ENCODE results near the gene PPP6R3.
"Not testable (repeated sequence)": the region's sequence is repeated elsewhere in the genome, so short reads cannot be mapped to it uniquely, and the experiment has no call there.

Gene PPP6R3
- total RNA-seq: 215 to 253 (median 238) reads per million in 4 donors

DNA sequence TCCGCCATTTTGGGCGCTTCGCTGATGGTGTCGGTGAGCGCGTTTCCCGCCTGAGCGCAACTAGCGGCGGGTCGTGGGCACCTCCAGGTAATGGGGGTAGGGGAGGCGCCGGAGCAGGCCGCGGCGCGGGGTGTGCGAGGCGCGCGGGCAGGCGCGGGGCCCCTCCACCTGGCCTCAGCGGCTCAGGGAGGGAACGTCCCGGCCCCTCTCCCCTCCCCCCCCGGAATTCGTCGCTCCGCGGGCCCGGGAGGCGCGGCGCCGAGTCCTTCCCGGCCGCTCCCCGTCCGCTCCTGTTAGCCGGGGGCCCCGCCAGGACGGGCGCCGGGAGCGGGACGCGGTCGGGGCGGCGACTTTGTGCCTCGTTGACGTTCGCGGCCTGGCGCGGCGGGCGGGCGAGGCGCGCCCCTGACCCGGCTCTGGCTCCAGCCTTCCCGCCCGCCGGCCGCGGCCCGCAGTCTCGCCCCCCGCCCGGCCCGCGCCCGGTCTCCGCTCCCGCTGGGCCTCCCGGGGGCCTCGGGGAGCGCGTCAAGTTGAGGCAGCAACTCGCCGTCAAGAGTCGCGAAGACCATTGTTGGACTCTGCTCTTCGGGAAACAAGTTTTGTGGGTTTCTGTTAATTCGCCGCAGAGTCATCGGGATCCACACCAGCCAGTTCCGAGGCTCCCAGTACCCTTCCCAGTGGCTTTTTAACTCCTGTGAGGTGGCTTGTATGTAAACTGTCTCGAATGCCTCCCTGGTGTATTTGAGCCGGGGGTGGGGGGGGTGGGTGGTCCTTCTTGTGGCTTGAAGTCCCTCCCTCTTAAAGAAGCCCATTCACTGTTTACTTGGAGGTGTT, at the start of gene PPP6R3:
Gene PPP6R3 (plus strand): TSS at position 12 of the 834 bp plus-strand sequence. CDS start 76,913 bp downstream, outside the sequence.
- peak in 1 of 5 donors; percentile 41 for DNase-seq

DNA sequence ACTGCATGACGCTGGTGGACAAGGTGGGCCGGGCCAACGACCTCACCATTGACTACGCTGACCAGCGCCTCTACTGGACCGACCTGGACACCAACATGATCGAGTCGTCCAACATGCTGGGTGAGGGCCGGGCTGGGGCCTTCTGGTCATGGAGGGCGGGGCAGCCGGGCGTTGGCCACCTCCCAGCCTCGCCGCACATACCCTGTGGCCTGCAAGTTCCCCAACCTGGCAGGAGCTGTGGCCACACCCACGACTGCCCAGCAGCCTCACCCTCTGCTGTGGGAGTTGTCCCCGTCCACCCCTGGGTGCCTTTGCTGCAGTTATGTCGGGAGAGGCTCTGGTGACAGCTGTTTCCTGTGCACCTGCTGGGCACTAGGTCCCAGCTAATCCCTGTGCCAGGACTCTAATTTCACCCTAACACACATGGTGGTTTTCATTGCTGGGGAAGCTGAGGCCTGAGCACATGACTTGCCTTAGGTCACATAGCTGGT, 49.0 kb upstream of the PPP6R3 start:
- DNase-seq: no peak

DNA sequence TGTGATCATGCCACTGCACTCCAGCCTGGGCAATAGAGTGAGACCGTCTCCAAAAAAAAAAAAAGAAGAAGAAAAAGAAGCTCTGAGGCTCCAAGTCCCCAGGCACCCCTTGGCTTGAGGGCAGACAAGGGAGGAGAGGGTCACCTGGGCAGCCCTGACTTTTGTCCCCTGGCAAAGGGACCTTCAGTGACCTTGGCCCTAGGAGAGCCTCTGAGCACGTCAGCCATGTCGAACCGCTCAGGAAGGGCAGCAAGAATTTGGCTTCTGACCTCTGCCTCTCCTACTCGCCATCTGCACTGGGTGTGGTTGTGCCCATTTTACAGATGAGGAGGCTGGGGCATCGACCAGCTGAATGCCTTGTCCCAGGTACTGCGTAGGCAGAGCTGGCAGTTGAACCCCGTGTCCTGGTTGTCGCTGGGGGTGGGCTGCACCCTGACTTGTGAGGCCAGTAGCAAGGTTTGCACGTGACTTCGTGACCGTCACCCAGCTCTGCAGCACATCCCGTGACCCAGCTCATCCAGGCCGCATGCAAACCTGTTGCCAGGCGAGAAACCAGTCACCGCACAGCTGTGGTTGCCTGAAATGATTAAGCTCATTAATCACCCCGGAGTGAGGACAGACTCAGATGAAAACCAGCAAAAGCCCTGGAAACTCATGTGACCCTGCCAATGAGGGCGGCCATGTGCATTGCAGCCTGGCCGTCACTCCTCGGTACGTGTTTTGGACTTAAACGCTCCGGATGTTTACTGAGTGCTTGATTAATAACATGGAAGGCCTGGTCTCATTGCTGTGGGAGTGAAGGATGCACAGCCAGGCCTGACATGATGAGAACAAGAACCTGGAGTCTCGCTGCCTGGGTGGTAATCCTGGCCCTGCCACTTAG, 47.7 kb upstream of the PPP6R3 start:
- peak in 1 of 5 donors; percentile 43 for DNase-seq

GRCh38 chr11:68413591-68413999, 47.0 kb upstream of the PPP6R3 start:
- no peak for DNase-seq

GRCh38 chr11:68414496-68415221, 45.9 kb upstream of the PPP6R3 start:
- no peak for DNase-seq

DNA sequence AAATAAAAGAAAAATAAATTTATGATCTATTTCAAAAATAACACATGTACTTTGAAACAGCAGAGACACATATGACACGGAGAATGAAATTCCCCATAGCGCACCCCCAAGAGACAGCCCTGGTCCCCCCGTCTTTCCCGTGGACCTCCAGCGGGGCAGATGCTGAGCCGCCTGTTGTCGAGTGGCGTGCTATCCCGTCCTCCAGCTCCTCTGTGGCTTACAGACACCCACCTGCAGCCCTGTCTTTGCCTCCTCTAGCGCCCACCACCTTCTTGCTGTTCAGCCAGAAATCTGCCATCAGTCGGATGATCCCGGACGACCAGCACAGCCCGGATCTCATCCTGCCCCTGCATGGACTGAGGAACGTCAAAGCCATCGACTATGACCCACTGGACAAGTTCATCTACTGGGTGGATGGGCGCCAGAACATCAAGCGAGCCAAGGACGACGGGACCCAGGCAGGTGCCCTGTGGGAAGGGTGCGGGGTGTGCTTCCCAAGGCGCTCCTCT, 44.4 kb upstream of the PPP6R3 start:
- no peak for DNase-seq

DNA sequence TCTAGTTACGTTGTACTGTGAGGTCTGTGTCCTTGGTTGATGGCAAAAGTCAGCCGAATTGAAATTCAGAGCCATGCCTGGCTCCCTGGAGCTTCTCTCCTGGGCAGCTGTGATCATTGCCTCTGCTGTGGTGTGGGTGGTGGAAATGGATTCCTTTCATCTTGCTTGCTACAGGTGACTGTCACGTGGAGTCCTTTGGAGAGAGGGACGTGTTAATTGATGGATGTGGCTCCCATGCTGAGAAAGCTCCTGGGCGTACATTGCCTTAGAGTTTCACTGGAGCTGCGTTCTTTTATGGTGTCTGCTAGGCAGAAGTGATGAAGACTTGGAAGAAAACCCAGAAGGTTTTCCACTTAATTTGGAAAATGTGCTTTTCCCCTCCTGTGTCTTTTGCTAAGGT, 41.9 kb upstream of the PPP6R3 start:
- no peak for DNase-seq

DNA sequence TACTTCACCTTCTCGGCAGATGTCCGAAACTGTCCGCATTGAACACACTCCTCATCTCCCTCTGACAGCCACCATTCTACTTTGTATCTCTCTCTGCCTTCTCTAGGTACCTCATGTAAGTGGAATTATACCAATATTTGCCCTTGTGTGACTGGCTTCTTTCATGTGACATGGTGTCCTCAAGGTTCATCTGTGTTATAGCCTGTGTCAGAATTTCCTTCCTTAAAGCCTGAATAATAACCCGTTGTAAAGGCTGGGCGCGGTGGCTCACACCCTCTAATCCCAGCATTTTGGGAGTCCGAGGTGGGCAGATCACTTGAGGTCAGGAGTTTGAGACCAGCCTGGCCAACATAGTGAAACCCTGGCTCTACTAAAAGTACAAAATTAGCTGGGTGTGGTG, 40.4 kb upstream of the PPP6R3 start:
- no peak for DNase-seq

- DNase-seq: no peak
Observed at GRCh38 chr11:68423481-68423880, 37.1 kb upstream of the PPP6R3 start.

DNA sequence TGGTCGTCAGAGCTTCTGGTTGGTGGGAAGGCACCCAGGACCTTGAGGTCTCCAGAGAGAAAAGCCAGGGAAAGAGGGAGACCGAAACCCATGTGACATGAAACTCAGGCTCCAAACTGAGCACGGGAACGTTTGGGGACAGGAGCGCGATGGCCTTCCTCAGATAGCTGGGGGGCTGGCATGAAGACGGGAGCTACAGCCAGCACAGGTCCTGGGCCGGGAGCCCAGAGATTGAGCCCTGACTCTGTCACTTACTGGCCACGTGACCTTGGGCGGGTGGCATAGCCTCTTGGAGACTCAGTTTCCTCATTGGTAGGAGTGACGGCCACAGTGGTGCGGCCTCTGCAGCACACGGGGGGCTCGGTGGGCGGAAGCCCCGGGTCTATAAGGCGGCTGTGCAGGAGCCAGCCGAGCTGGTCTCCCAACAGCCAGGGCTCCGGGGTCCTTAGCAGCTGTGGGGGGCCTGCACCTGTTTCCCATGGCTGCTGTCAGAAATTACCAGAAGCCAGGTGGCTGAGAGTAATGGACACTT, 36.4 kb upstream of the PPP6R3 start:
- DNase-seq: no peak

GRCh38 chr11:68424981-68425865, 35.3 kb upstream of the PPP6R3 start:
- no peak for DNase-seq

DNA sequence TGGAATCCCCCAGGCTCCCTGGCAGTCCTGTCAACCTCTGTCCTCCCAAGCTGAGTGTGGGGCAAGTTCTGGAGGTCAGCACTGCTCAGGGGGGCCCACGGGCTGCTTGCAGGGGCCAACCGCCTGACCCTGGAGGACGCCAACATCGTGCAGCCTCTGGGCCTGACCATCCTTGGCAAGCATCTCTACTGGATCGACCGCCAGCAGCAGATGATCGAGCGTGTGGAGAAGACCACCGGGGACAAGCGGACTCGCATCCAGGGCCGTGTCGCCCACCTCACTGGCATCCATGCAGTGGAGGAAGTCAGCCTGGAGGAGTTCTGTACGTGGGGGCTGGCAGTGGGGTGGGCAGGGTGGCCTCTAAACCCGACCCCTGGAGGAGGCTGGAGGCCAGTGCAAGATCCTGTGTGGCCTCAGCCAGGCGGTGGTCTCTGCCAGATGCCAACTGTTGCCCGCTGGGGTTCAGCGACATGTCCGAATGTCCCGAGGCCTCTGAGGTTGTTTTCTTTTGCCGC, 34.6 kb upstream of the PPP6R3 start:
- no peak for DNase-seq

GRCh38 chr11:68429661-68430060, 30.9 kb upstream of the PPP6R3 start:
- DNase-seq: no peak

GRCh38 chr11:68430384-68430783, 30.2 kb upstream of the PPP6R3 start:
- DNase-seq: no peak

GRCh38 chr11:68430801-68431200, 29.8 kb upstream of the PPP6R3 start:
- DNase-seq: no peak

- no peak for DNase-seq
Observed at GRCh38 chr11:68431984-68432645, 28.4 kb upstream of the PPP6R3 start.

DNA sequence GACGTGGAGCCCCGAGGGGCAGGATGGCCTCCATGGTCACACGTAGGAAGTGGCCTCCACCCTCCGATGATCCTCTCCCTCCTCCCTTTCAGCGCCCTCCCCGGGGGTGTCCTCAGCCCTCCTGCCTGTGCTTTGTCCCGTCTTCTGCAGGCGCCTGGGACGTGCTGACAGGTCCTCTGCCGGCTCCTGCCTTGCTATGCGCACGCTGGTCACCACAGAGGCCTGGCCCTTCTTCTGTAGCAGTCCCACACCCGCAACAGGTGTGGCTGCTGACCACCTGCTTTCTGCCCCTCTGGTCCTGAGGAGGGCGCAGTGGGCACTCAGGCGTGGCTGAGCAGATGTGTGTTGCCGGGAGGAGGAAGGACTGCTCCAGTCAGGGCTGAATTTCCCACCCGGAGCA, 27.7 kb upstream of the PPP6R3 start:
- DNase-seq: no peak

GRCh38 chr11:68433541-68433940, 27.0 kb upstream of the PPP6R3 start:
- DNase-seq: no peak

- not testable (repeated sequence) for DNase-seq
Observed at GRCh38 chr11:68434159-68434558, 26.4 kb upstream of the PPP6R3 start.

DNA sequence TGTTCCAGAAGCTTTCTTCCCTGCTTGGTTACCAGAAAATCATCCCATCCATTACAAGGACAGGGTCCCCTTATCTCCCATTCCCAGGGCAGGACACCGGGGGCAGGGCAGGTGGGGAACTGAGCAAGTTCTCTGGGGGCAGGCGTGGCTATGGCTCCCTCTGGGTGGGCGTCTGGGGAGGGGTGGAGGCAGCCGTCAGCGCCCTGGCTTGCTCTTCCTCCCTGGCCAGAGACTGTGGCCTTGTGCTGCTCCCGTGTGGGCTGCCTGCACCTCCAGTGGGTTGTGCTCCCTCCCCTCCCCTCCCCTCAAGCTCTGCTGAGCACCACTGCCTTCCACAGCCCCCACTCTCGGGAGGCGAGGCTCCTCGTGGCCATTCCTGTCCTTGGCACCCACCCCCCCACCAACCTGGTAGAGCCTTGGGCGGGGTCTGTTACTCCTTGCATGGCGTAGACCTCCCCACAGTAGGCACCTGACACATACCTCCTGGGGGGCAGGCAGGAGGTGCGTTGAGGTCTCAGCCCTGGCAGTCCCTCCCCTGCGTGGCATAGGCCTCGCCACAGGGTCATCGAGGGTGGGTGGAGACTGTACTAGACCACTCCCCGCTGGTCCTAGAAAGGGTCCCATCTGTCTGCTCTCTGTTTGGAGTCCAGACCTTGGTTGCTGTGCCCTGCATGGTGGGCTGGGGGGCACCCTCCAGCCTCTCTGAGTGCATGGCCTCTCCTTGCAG, 24.2 kb upstream of the PPP6R3 start:
- no peak for DNase-seq

Measured in T-helper 1 cell (primary cell).